Endothelial cell of umbilical vein (primary cell): ENCODE results near the gene IRF2BP2.

Experiments used
- EZH2 ChIP-seq: IDR thresholded peaks from 2 replicates; pipeline ENCODE4 v1.6.1; 2012; ENCODE audit warnings: borderline replicate concordance, low read depth, mild to moderate bottlenecking, moderate library complexity, low read length, inconsistent platforms; ENCODE audit not compliant: severe bottlenecking
- GATA2 ChIP-seq: IDR thresholded peaks from 2 replicates; pipeline ENCODE4 v1.7.0; 2011; ENCODE audit warnings: low read depth, mild to moderate bottlenecking, moderate library complexity, mixed read lengths, low read length; ENCODE audit not compliant: insufficient read length, insufficient read depth
- MAX ChIP-seq: IDR thresholded peaks from 2 replicates; pipeline ENCODE4 v1.6.1; 2011; ENCODE audit not compliant: insufficient read depth, insufficient read length
- MYC ChIP-seq: IDR thresholded peaks from one replicate; pipeline ENCODE4 v1.6.1; 2011; ENCODE audit warnings: mild to moderate bottlenecking, low read depth, low read length
- POLR2A ChIP-seq: IDR thresholded peaks from 2 replicates; pipeline ENCODE4 v1.6.1; 2012; ENCODE audit warnings: low read depth, mild to moderate bottlenecking, control low read depth, low read length
- POLR2AphosphoS5 ChIP-seq: IDR thresholded peaks from 2 replicates; pipeline ENCODE4 v1.6.1; 2012; ENCODE audit warnings: low read depth, mild to moderate bottlenecking, control low read depth, low read length, moderate library complexity; ENCODE audit not compliant: insufficient read depth
- TF ChIP-seq, protein P1 (sequence below), 2 donors: IDR thresholded peaks; 1 replicate in 1 of 2; 2 replicates in 1 of 2; pipeline ENCODE4 v1.5.1; 2011; ENCODE audit warnings: low read length in 2 of 2, mild to moderate bottlenecking in 2 of 2, moderate library complexity in 2 of 2, control low read depth in 1 of 2, inconsistent platforms in 1 of 2, low read depth in 1 of 2; ENCODE audit not compliant: insufficient read depth in 1 of 2; ENCODE audit errors: extremely low read depth in 1 of 2

DNA sequence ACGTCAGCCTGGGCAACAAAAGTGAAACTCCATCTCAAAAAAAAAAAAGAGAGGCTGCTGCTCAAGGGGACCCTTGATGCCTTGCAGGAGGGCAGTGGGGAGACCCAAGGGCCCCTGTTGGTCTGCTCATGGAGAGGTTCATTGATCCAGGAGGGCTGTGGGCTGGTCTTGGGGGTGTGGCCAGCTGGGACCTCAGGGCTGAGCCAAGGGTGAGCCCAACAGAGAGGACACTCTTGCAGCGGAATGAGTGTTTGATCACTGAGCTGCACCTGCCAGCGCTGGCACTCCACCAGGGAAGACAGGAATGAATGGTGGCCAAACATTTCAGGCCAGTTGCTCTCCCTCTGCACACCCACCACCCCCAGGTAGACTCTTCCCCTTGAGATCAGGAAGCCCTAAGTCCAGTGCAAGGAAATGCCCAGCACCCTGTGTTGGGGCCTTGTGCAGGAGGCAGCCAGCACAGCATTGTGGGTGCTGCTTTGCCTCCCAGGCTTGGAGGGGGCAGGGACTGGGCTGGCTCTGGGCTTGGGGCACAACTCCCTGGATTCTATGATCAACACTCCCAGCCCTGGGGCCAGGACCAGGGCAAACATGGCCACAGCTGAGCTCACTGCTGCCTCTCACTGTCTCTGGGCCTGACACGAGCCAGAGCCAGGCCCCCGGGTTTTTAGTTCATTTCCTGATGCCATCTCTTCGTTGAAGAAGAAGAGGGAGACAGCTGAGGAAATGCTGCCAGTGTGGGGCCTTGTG, 50.7 kb downstream of the IRF2BP2 start:
- TF ChIP-seq, protein P1, sequence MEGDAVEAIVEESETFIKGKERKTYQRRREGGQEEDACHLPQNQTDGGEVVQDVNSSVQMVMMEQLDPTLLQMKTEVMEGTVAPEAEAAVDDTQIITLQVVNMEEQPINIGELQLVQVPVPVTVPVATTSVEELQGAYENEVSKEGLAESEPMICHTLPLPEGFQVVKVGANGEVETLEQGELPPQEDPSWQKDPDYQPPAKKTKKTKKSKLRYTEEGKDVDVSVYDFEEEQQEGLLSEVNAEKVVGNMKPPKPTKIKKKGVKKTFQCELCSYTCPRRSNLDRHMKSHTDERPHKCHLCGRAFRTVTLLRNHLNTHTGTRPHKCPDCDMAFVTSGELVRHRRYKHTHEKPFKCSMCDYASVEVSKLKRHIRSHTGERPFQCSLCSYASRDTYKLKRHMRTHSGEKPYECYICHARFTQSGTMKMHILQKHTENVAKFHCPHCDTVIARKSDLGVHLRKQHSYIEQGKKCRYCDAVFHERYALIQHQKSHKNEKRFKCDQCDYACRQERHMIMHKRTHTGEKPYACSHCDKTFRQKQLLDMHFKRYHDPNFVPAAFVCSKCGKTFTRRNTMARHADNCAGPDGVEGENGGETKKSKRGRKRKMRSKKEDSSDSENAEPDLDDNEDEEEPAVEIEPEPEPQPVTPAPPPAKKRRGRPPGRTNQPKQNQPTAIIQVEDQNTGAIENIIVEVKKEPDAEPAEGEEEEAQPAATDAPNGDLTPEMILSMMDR (IDR thresholded peaks at IDR 0.05; ENCODE audit: extremely low read depth in 1 of 2, insufficient read depth in 1 of 2, low read depth in 1 of 2, low read length in 2 of 2): no peak
- no peak for TF ChIP-seq POLR2A
- TF ChIP-seq EZH2: no peak
- TF ChIP-seq MYC: no peak
- no peak for TF ChIP-seq POLR2AphosphoS5
- TF ChIP-seq GATA2: no peak
- no peak for TF ChIP-seq MAX
